Activated CD4-positive, alpha-beta T cell treated with anti-CD3 and anti-CD28 coated beads for 36 hours (primary cell): ENCODE measurements around the gene CHD3. TPM values are rescaled to one million over a fixed set of nuclear protein-coding genes. Genes with fewer than 3 reads are reported as not detected.

Source experiments
- ATAC-seq: fragments of 200-7000 bp; cut with Tn5 transposase; one replicate; pipeline ENCODE4 v1.10.0; 2021; ENCODE audit warnings: mild to moderate bottlenecking, moderate library complexity
- CTCF ChIA-PET: fragments of 350-600 bp; sonication (Branson Sonifier 250); formaldehyde crosslinking; loops from one replicate; lab custom pipeline; 2021; ENCODE audit warnings: antibody characterized with exemption; lab: Charles Lee
- POLR2A ChIA-PET: fragments of 350-600 bp; sonication (Branson Sonifier 250); formaldehyde crosslinking; loops from one replicate; lab custom pipeline; 2021; ENCODE audit warnings: antibody characterized with exemption, inconsistent platforms; lab: Charles Lee
- DNase-seq: peaks from one replicate; pipeline ENCODE4 v3.0.0-alpha.2; 2020
- H3K27ac Mint-ChIP-seq: one replicate; pipeline ENCODE4 v1.8.0; 2021; ENCODE audit warnings: mixed read lengths
- H3K27me3 Mint-ChIP-seq: one replicate; pipeline ENCODE4 v1.8.0; 2021; ENCODE audit warnings: mixed read lengths
- H3K36me3 Mint-ChIP-seq: one replicate; pipeline ENCODE4 v1.8.0; 2021; ENCODE audit warnings: low read depth, mixed read lengths
- H3K4me1 Mint-ChIP-seq: one replicate; pipeline ENCODE4 v1.8.0; 2021; ENCODE audit warnings: mixed read lengths
- H3K4me3 Mint-ChIP-seq: one replicate; pipeline ENCODE4 v1.8.0; 2021; ENCODE audit warnings: mild to moderate bottlenecking, moderate library complexity, mixed read lengths
- H3K9me3 Mint-ChIP-seq: one replicate; pipeline ENCODE4 v1.8.0; 2021; ENCODE audit warnings: low read depth, mixed read lengths
- intact Hi-C, 2 experiments: fragments of 100-400 bp; cut with DNase I in 1 of 2; cut with micrococcal nuclease in 1 of 2; formaldehyde crosslinking; loops; one replicate each; pipeline versions ENCODE4 v1.14.2 to v1.15.1; 2022 to 2024; cut with DNase I, micrococcal nuclease
- total RNA-seq, 2 experiments: library from RNA; stranded (reverse); gene quantifications; one replicate each; pipeline ENCODE4 v1.2.3, GENCODE V29; 2021

CHD3 gene
- total RNA-seq, 2 experiments from 2014 or later = 145 to 161 TPM

DNA sequence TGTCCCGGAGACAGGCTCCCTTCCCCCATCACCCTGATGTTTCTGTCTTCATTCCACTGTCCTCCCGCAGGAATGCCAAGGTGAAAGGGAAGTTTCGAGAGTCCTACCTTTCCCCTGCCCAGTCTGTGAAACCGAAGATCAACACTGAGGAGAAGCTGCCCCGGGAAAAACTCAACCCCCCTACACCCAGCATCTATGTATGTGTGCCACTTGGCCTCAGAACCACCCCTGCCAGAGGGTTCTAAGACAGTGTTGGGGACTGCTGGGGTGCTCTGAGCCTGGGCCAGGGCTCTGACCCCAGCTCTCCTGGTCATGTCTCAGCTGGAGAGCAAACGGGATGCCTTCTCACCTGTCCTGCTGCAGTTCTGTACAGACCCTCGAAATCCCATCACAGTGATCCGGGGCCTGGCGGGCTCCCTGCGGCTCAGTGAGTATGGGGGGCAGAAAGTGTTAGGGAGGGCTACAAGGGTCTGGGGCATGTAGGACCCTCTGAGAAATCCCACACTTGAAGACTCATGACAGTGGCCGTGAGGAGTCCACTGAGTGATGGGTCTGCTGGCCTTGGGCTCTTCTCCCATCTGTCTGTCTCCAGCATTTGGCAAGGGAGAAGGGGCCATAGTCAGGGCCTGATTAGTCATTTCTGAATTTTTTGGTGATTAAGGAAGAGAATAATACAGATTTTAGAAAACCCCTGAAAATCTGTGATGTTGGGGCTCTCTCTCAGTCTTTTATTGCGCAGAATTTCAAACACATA is 38.7 kb upstream of the CHD3 start:
- POLR2A ChIA-PET = no interaction called here
- peak overlapping the region; percentile 61 for H3K4me3 Mint-ChIP-seq
- intact Hi-C loops = loop anchor here (5.0 to 10.0 kb wide), 3 partner anchors 108 to 805 kb away; partner anchors contain the start of genes POLR2A (in 1 of the 2), SLC16A11 (in 1 of the 2) and SLC35G6 (in 1 of the 2)
- CTCF ChIA-PET = interaction anchor here (0.7 to 3.3 kb wide), 11 partner anchors 12 to 106 kb away, joined by 3 to 18 read pairs (median 4); no protein-coding TSS in a partner anchor
- H3K36me3 Mint-ChIP-seq = peaks cover 50% of the 10 kb centered on the region
- peaks cover 52% of the 10 kb centered on the region for H3K4me1 Mint-ChIP-seq
- no peak for DNase-seq
- no peaks in the 10 kb centered on the region for H3K27me3 Mint-ChIP-seq
- peak overlapping the region; percentile 38 for H3K27ac Mint-ChIP-seq
- H3K9me3 Mint-ChIP-seq = no peaks in the 10 kb centered on the region
- no peak for ATAC-seq

DNA sequence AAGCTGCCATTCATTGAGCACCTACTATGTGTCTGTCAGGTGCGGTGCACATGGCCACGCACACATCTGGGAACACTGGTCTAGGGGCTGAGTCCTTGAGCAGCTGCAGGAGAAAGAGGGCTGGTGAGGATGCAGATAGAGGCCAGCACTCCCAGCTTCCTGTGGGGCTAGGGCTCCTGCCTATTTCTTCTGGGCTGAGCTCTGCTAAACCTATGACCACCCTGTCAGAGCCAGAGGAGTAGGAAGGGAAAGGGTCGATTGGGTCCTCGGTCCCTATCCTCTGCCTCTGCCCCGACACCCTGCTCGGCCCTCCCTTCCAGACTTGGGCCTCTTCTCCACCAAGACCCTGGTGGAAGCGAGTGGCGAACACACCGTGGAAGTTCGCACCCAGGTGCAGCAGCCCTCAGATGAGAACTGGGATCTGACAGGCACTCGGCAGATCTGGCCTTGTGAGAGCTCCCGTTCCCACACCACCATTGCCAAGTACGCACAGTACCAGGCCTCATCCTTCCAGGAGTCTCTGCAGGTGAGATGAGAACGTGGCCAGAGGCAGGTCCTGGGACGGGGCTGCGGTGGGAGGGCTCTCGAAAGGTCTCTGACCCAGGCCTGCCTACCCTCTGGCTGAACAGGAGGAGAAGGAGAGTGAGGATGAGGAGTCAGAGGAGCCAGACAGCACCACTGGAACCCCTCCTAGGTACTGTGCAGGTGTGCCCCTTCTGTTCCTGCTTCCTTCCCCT is 37.7 kb upstream of the CHD3 start:
- no peak for DNase-seq
- Mint-ChIP-seq H3K36me3 (peaks cover 53% of the 10 kb centered on the region), H3K27ac (peak overlapping the region; percentile 38), H3K9me3 (no peaks in the 10 kb centered on the region), H3K4me3 (peak overlapping the region; percentile 61), H3K27me3 (no peaks in the 10 kb centered on the region), H3K4me1 (peaks cover 55% of the 10 kb centered on the region)
- intact Hi-C loops = loop anchor here (1.0 to 5.0 kb wide), 5 partner anchors 8 to 109 kb away; no protein-coding TSS in a partner anchor
- ChIA-PET POLR2A (no interaction called here), CTCF (interaction anchor here (0.5 to 3.3 kb wide), 13 partner anchors 9 to 107 kb away, joined by 3 to 18 read pairs (median 4); partner anchors contain the start of gene RNF227)
- peak; percentile 8 for ATAC-seq

DNA sequence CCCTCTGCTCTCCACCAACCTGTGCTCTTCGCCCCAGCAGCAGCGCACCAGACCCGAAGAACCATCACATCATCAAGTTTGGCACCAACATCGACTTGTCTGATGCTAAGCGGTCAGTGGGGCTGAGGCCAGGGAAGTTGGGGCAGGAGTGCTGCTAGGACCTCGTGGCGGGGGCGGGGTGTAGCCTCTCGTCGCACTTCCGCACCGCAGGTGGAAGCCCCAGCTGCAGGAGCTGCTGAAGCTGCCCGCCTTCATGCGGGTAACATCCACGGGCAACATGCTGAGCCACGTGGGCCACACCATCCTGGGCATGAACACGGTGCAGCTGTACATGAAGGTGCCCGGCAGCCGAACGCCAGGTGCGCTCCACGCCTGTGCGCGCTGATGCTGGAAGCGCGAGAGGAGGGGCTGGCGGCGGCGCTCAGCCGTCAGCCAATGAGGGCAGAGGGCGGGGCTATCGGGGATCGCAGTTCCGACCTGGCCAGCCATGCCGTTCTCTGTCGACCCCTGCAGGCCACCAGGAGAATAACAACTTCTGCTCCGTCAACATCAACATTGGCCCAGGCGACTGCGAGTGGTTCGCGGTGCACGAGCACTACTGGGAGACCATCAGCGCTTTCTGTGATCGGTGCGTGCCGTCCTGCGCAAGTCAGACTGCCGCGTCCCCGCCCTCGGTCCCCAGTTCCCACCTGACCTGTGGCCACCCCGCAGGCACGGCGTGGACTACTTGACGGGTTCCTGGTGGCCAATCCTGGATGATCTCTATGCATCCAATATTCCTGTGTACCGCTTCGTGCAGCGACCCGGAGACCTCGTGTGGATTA is 36.9 kb upstream of the CHD3 start:
- Mint-ChIP-seq H3K4me1 (peaks cover 53% of the 10 kb centered on the region), H3K27ac (peak overlapping the region; percentile 67), H3K9me3 (no peaks in the 10 kb centered on the region), H3K36me3 (peaks cover 52% of the 10 kb centered on the region), H3K27me3 (no peaks in the 10 kb centered on the region), H3K4me3 (peak overlapping the region; percentile 61)
- ChIA-PET POLR2A (no interaction called here), CTCF (interaction anchor here (0.5 to 3.3 kb wide), 6 partner anchors 10 to 108 kb away, joined by 3 to 18 read pairs (median 7); partner anchors contain the start of gene RNF227)
- peak; percentile 97 for DNase-seq
- intact Hi-C loops = loop anchor here (1.0 to 5.0 kb wide), 5 partner anchors 8 to 109 kb away; no protein-coding TSS in a partner anchor
- ATAC-seq = peak; percentile 91

DNA sequence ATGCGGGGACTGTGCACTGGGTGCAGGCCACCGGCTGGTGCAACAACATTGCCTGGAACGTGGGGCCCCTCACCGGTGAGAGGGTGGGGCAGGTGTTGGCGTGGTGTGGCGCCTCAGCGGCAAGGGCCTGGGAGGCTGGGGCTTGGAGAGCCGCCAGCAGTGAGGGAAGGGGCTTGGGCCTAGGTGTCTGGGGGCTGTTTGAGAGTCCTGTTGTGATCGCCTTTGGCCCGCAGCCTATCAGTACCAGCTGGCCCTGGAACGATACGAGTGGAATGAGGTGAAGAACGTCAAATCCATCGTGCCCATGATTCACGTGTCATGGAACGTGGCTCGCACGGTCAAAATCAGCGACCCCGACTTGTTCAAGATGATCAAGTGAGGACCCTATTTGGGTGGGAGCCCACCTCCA is 36.3 kb upstream of the CHD3 start:
- H3K4me3 Mint-ChIP-seq = peak overlapping the region; percentile 61
- ATAC-seq (no peak), DNase-seq (no peak)
- H3K36me3 Mint-ChIP-seq = peaks cover 47% of the 10 kb centered on the region
- CTCF ChIA-PET = interaction anchor here (2.2 to 3.3 kb wide), 2 partner anchors 10 to 17 kb away, joined by 8 to 18 read pairs; no protein-coding TSS in a partner anchor
- H3K27ac Mint-ChIP-seq = peak overlapping the region; percentile 37
- peaks cover 49% of the 10 kb centered on the region for H3K4me1 Mint-ChIP-seq
- intact Hi-C loops = loop anchor here in 1 of 2 experiments (5.0 kb wide), 1 partner anchor 110 kb away; no protein-coding TSS in a partner anchor
- POLR2A ChIA-PET = no interaction called here
- no peaks in the 10 kb centered on the region for H3K27me3 Mint-ChIP-seq
- H3K9me3 Mint-ChIP-seq = no peaks in the 10 kb centered on the region

DNA sequence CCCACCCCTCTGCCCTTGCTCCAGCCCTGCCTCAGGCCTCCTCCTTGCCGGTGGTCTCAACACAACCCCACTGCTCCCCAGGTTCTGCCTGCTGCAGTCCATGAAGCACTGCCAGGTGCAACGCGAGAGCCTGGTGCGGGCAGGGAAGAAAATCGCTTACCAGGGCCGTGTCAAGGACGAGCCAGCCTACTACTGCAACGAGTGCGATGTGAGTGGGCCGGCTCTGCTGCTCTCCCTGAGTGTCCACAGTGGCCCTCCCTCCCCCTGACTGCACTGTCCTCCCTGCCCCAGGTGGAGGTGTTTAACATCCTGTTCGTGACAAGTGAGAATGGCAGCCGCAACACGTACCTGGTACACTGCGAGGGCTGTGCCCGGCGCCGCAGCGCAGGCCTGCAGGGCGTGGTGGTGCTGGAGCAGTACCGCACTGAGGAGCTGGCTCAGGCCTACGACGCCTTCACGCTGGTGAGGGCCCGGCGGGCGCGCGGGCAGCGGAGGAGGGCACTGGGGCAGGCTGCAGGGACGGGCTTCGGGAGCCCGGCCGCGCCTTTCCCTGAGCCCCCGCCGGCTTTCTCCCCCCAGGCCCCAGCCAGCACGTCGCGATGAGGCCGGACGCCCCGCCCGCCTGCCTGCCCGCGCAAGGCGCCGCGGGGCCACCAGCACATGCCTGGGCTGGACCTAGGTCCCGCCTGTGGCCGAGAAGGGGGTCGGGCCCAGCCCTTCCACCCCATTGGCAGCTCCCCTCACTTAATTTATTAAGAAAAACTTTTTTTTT is 35.5 kb upstream of the CHD3 start:
- intact Hi-C loops = loop anchor here in 1 of 2 experiments (5.0 kb wide), 1 partner anchor 111 kb away; no protein-coding TSS in a partner anchor
- Mint-ChIP-seq H3K4me1 (peaks cover 46% of the 10 kb centered on the region), H3K27ac (peak overlapping the region; percentile 37), H3K27me3 (no peaks in the 10 kb centered on the region), H3K36me3 (peaks cover 42% of the 10 kb centered on the region), H3K9me3 (no peaks in the 10 kb centered on the region), H3K4me3 (no peak overlapping the region)
- CTCF ChIA-PET = no interaction called here
- no peak for ATAC-seq
- POLR2A ChIA-PET = no interaction called here
- no peak for DNase-seq

DNA sequence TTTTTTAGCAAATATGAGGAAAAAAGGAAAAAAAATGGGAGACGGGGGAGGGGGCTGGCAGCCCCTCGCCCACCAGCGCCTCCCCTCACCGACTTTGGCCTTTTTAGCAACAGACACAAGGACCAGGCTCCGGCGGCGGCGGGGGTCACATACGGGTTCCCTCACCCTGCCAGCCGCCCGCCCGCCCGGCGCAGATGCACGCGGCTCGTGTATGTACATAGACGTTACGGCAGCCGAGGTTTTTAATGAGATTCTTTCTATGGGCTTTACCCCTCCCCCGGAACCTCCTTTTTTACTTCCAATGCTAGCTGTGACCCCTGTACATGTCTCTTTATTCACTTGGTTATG is 34.9 kb upstream of the CHD3 start:
- ChIA-PET POLR2A (no interaction called here), CTCF (no interaction called here)
- Mint-ChIP-seq H3K27me3 (no peaks in the 10 kb centered on the region), H3K9me3 (no peaks in the 10 kb centered on the region), H3K4me1 (peaks cover 44% of the 10 kb centered on the region), H3K4me3 (no peak overlapping the region), H3K36me3 (peaks cover 41% of the 10 kb centered on the region), H3K27ac (no peak overlapping the region)
- DNase-seq = no peak
- ATAC-seq = no peak
- intact Hi-C loops = loop anchor here in 1 of 2 experiments (5.0 kb wide), 1 partner anchor 111 kb away; no protein-coding TSS in a partner anchor

DNA sequence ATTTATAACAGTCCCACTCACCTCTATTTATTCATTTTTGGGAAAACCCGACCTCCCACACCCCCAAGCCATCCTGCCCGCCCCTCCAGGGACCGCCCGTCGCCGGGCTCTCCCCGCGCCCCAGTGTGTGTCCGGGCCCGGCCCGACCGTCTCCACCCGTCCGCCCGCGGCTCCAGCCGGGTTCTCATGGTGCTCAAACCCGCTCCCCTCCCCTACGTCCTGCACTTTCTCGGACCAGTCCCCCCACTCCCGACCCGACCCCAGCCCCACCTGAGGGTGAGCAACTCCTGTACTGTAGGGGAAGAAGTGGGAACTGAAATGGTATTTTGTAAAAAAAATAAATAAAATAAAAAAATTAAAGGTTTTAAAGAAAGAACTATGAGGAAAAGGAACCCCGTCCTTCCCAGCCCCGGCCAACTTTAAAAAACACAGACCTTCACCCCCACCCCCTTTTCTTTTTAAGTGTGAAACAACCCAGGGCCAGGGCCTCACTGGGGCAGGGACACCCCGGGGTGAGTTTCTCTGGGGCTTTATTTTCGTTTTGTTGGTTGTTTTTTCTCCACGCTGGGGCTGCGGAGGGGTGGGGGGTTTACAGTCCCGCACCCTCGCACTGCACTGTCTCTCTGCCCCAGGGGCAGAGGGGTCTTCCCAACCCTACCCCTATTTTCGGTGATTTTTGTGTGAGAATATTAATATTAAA is 34.4 kb upstream of the CHD3 start:
- peaks cover 46% of the 10 kb centered on the region for H3K36me3 Mint-ChIP-seq
- peaks cover 44% of the 10 kb centered on the region for H3K4me1 Mint-ChIP-seq
- H3K4me3 Mint-ChIP-seq = no peak overlapping the region
- DNase-seq (no peak), ATAC-seq (no peak)
- POLR2A ChIA-PET = no interaction called here
- H3K9me3 Mint-ChIP-seq = no peaks in the 10 kb centered on the region
- no peaks in the 10 kb centered on the region for H3K27me3 Mint-ChIP-seq
- no peak overlapping the region for H3K27ac Mint-ChIP-seq
- CTCF ChIA-PET = no interaction called here
- intact Hi-C loops = loop anchor here in 1 of 2 experiments (5.0 kb wide), 1 partner anchor 112 kb away; no protein-coding TSS in a partner anchor

DNA sequence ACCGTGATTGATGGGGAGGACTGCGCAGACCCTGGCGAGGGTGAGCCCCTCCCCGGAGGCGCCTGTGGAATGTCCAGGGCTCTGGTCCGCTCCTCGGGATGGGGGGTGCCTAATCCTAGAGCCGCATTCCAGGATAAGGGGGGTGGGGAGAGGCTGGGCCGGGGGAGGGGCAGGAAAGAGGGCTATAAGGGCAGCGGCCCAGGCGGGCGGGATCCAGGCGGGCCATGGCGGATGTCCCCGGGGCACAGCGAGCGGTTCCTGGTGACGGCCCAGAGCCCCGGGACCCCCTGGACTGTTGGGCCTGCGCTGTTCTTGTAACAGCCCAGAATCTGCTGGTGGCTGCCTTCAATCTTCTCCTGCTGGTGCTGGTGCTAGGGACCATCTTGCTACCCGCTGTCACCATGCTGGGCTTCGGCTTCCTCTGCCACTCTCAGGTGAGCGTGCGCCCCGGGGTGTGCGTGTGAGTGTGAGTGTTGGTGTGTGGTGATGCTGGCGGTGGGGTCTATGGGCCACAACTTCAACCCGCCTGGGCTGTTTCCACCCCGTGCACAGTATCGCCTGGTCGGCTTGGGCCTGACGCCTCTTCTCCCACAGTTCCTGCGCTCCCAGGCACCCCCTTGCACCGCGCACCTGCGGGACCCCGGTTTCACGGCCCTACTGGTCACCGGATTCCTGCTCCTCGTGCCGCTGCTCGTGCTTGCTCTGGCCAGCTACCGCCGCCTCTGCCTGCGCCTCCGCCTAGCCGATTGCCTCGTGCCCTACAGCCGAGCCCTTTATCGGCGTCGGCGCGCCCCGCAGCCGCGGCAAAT is 33.5 kb upstream of the CHD3 start, which contains the start of gene TMEM88:
TMEM88 (plus strand) TSS at position 216 of the 809 bp plus-strand sequence; CDS start at position 225, 9 bp downstream.
- intact Hi-C loops = loop anchor here in 1 of 2 experiments (5.0 kb wide), 2 partner anchors 113 to 168 kb away; partner anchors contain the start of genes TP53 and WRAP53
- ATAC-seq (no peak), DNase-seq (no peak)
- Mint-ChIP-seq H3K27me3 (no peaks in the 10 kb centered on the region), H3K27ac (peak within 1 kb of the TSS; percentile 29), H3K36me3 (peaks cover 49% of the 10 kb centered on the region), H3K9me3 (no peaks in the 10 kb centered on the region), H3K4me3 (no peak within 1 kb of the TSS), H3K4me1 (peaks cover 37% of the 10 kb centered on the region)
- ChIA-PET POLR2A (interaction anchor here (0.6 to 1.1 kb wide), 2 partner anchors 61 to 326 kb away, joined by 3 to 4 read pairs; partner anchors contain the start of gene RNF227), CTCF (interaction anchor here (0.5 to 2.4 kb wide), 2 partner anchors 20 to 65 kb away, joined by 3 to 20 read pairs; partner anchors contain the start of gene KDM6B)

DNA sequence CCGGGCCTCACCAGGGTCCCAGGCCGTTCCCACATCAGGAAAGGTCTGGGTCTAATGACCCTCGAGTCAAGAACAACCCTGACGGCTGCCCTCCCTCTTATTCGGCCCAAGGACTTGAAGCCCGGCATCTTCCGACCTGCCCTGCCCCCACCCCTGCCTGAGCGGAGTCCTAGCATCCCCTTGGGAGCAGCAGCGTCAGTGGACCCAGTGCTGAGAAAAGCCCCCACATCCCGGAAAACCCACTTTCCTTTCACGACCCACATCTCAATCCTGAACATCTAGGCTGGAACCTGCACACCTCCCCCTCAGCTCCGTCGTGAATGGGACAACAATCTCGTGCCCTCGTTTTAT is 33.0 kb upstream of the CHD3 start:
- no peaks in the 10 kb centered on the region for H3K9me3 Mint-ChIP-seq
- ChIA-PET POLR2A (interaction anchor here (0.6 to 1.1 kb wide), 2 partner anchors 60 to 326 kb away, joined by 3 to 4 read pairs; partner anchors contain the start of gene RNF227), CTCF (interaction anchor here (0.5 to 2.4 kb wide), 3 partner anchors 21 to 480 kb away, joined by 3 to 20 read pairs (median 4); partner anchors contain the start of gene KDM6B)
- peaks cover 31% of the 10 kb centered on the region for H3K4me1 Mint-ChIP-seq
- DNase-seq (no peak), ATAC-seq (no peak)
- no peak overlapping the region for H3K27ac Mint-ChIP-seq
- peaks cover 44% of the 10 kb centered on the region for H3K36me3 Mint-ChIP-seq
- no peaks in the 10 kb centered on the region for H3K27me3 Mint-ChIP-seq
- H3K4me3 Mint-ChIP-seq = no peak overlapping the region
- intact Hi-C loops = loop anchor here in 1 of 2 experiments (5.0 kb wide), 1 partner anchor 168 kb away; the partner anchor contains the start of genes TP53 and WRAP53
